Stimulated activated effector memory CD8-positive, alpha-beta T cell treated with anti-CD3 and anti-CD28 coated beads, Interleukin-12 subunit alpha, Interleukin-12 subunit beta, amount 100 ng/mL, for 72 hours (primary cell): ENCODE data around the gene SEMA4D.

ENCODE experiments used
- ATAC-seq: fragments of 150-1000 bp; cut with Tn5 transposase; 2 replicates; pipeline ENCODE4 v1.10.0; 2021
- DNase-seq, 2 donors: peaks; one replicate each; pipeline ENCODE4 v3.0.0; 2021 to 2022; ENCODE audit warnings: low spot score in 2 of 2
- H3K27ac Mint-ChIP-seq: one replicate; pipeline ENCODE4 v1.8.0; 2022; ENCODE audit warnings: mild to moderate bottlenecking, mixed read lengths
- H3K36me3 Mint-ChIP-seq: one replicate; pipeline ENCODE4 v1.8.0; 2022; ENCODE audit warnings: mild to moderate bottlenecking, mixed read lengths
- H3K4me1 Mint-ChIP-seq: one replicate; pipeline ENCODE4 v1.8.0; 2022; ENCODE audit warnings: mixed read lengths
- H3K4me3 Mint-ChIP-seq: one replicate; pipeline ENCODE4 v1.8.0; 2022; ENCODE audit warnings: mild to moderate bottlenecking, mixed read lengths
- H3K9me3 Mint-ChIP-seq: one replicate; pipeline ENCODE4 v1.8.0; 2022; ENCODE audit warnings: mixed read lengths

SEMA4D gene

GRCh38 chr9:89388868-89389177, 109.1 kb downstream of the SEMA4D start:
- DNase-seq = no peak
- H3K4me1 Mint-ChIP-seq = peaks cover 16% of the 10 kb centered on the region
- no peak for ATAC-seq
- H3K4me3 Mint-ChIP-seq = no peak overlapping the region
- H3K9me3 Mint-ChIP-seq = no peaks in the 10 kb centered on the region
- peaks cover 100% of the 10 kb centered on the region for H3K36me3 Mint-ChIP-seq
- no peak overlapping the region for H3K27ac Mint-ChIP-seq

- Mint-ChIP-seq H3K9me3 (no peaks in the 10 kb centered on the region), H3K4me1 (peaks cover 18% of the 10 kb centered on the region), H3K4me3 (no peak overlapping the region), H3K36me3 (peaks cover 100% of the 10 kb centered on the region), H3K27ac (no peak overlapping the region)
- DNase-seq (no peak), ATAC-seq (no peak)
These were observed 109.6 kb downstream of the SEMA4D start for GRCh38 chr9:89388084-89388867.

- H3K4me1 Mint-ChIP-seq = peaks cover 21% of the 10 kb centered on the region
- H3K9me3 Mint-ChIP-seq = no peaks in the 10 kb centered on the region
- H3K27ac Mint-ChIP-seq = peak overlapping the region; percentile 90
- ATAC-seq = no peak
- H3K36me3 Mint-ChIP-seq = peaks cover 100% of the 10 kb centered on the region
- DNase-seq = no peak
- no peak overlapping the region for H3K4me3 Mint-ChIP-seq
These were observed 110.6 kb downstream of the SEMA4D start for GRCh38 chr9:89387197-89387849.

GRCh38 chr9:89386797-89387196, 111.1 kb downstream of the SEMA4D start:
- H3K27ac Mint-ChIP-seq = peak overlapping the region; percentile 90
- no peak for DNase-seq
- peaks cover 100% of the 10 kb centered on the region for H3K36me3 Mint-ChIP-seq
- no peak for ATAC-seq
- H3K4me1 Mint-ChIP-seq = peaks cover 25% of the 10 kb centered on the region
- H3K9me3 Mint-ChIP-seq = no peaks in the 10 kb centered on the region
- no peak overlapping the region for H3K4me3 Mint-ChIP-seq

GRCh38 chr9:89386206-89386605, 111.7 kb downstream of the SEMA4D start:
- H3K36me3 Mint-ChIP-seq = peaks cover 100% of the 10 kb centered on the region
- H3K9me3 Mint-ChIP-seq = no peaks in the 10 kb centered on the region
- DNase-seq (no peak), ATAC-seq (no peak)
- H3K4me1 Mint-ChIP-seq = peaks cover 31% of the 10 kb centered on the region
- no peak overlapping the region for H3K4me3 Mint-ChIP-seq
- H3K27ac Mint-ChIP-seq = peak overlapping the region; percentile 90

GRCh38 chr9:89384783-89385182, 113.1 kb downstream of the SEMA4D start:
- Mint-ChIP-seq H3K27ac (peak overlapping the region; percentile 90), H3K4me1 (peaks cover 34% of the 10 kb centered on the region), H3K36me3 (peaks cover 100% of the 10 kb centered on the region), H3K4me3 (no peak overlapping the region), H3K9me3 (no peaks in the 10 kb centered on the region)
- DNase-seq (no peak), ATAC-seq (no peak)

- Mint-ChIP-seq H3K27ac (peak overlapping the region; percentile 90), H3K4me3 (no peak overlapping the region), H3K4me1 (peaks cover 38% of the 10 kb centered on the region), H3K9me3 (no peaks in the 10 kb centered on the region), H3K36me3 (peaks cover 100% of the 10 kb centered on the region)
- ATAC-seq = no peak
- DNase-seq = no peak
These were observed 114.1 kb downstream of the SEMA4D start for GRCh38 chr9:89383721-89384300.

- Mint-ChIP-seq H3K4me3 (no peak overlapping the region), H3K27ac (peak overlapping the region; percentile 90), H3K9me3 (no peaks in the 10 kb centered on the region), H3K4me1 (peaks cover 41% of the 10 kb centered on the region), H3K36me3 (peaks cover 100% of the 10 kb centered on the region)
- no peak for DNase-seq
- no peak for ATAC-seq
These were observed 114.7 kb downstream of the SEMA4D start for GRCh38 chr9:89383030-89383720.

GRCh38 chr9:89382026-89382986, 115.6 kb downstream of the SEMA4D start:
- Mint-ChIP-seq H3K4me3 (no peak overlapping the region), H3K36me3 (peaks cover 100% of the 10 kb centered on the region), H3K4me1 (peaks cover 43% of the 10 kb centered on the region), H3K9me3 (no peaks in the 10 kb centered on the region), H3K27ac (peak overlapping the region; percentile 90)
- no peak for ATAC-seq
- DNase-seq = no peak

GRCh38 chr9:89381308-89381609, 116.7 kb downstream of the SEMA4D start:
- Mint-ChIP-seq H3K36me3 (peaks cover 100% of the 10 kb centered on the region), H3K4me1 (peaks cover 53% of the 10 kb centered on the region), H3K4me3 (no peak overlapping the region), H3K27ac (peak overlapping the region; percentile 90), H3K9me3 (no peaks in the 10 kb centered on the region)
- no peak for ATAC-seq
- no peak for DNase-seq

GRCh38 chr9:89380437-89381307, 117.2 kb downstream of the SEMA4D start:
- no peak overlapping the region for H3K4me3 Mint-ChIP-seq
- peaks cover 100% of the 10 kb centered on the region for H3K36me3 Mint-ChIP-seq
- H3K4me1 Mint-ChIP-seq = peaks cover 56% of the 10 kb centered on the region
- no peak for ATAC-seq
- H3K9me3 Mint-ChIP-seq = no peaks in the 10 kb centered on the region
- H3K27ac Mint-ChIP-seq = peak overlapping the region; percentile 90
- no peak for DNase-seq

GRCh38 chr9:89379508-89380115, 118.3 kb downstream of the SEMA4D start:
- H3K9me3 Mint-ChIP-seq = no peaks in the 10 kb centered on the region
- H3K36me3 Mint-ChIP-seq = peaks cover 100% of the 10 kb centered on the region
- no peak for ATAC-seq
- peak overlapping the region; percentile 90 for H3K27ac Mint-ChIP-seq
- DNase-seq = no peak
- H3K4me1 Mint-ChIP-seq = peaks cover 67% of the 10 kb centered on the region
- no peak overlapping the region for H3K4me3 Mint-ChIP-seq

GRCh38 chr9:89379031-89379430, 118.9 kb downstream of the SEMA4D start:
- no peaks in the 10 kb centered on the region for H3K9me3 Mint-ChIP-seq
- H3K4me3 Mint-ChIP-seq = no peak overlapping the region
- H3K36me3 Mint-ChIP-seq = peaks cover 95% of the 10 kb centered on the region
- peak overlapping the region; percentile 90 for H3K27ac Mint-ChIP-seq
- peaks cover 69% of the 10 kb centered on the region for H3K4me1 Mint-ChIP-seq
- DNase-seq (no peak), ATAC-seq (no peak)

GRCh38 chr9:89378541-89378940, 119.4 kb downstream of the SEMA4D start:
- DNase-seq = no peak
- no peak overlapping the region for H3K4me3 Mint-ChIP-seq
- peaks cover 69% of the 10 kb centered on the region for H3K4me1 Mint-ChIP-seq
- peak overlapping the region; percentile 90 for H3K27ac Mint-ChIP-seq
- no peaks in the 10 kb centered on the region for H3K9me3 Mint-ChIP-seq
- ATAC-seq = no peak
- peaks cover 93% of the 10 kb centered on the region for H3K36me3 Mint-ChIP-seq
